WTC11 (cell line): ENCODE data around the gene TEDC2.

Experiments used
- ATF2 ChIP-seq: sonication (generic); formaldehyde crosslinking; IDR thresholded peaks from 2 replicates; pipeline ENCODE4 v1.8.1; 2022; ENCODE audit warnings: low read depth, missing genetic modification reagents, borderline replicate concordance
- CTCF ChIP-seq: fragments of 200-600 bp; IDR thresholded peaks from 2 replicates; pipeline ENCODE4 v1.8.0; 2022; ENCODE audit warnings: antibody characterized with exemption
- FOXJ3 ChIP-seq: sonication (generic); formaldehyde crosslinking; IDR thresholded peaks from 2 replicates; pipeline ENCODE4 v1.9.0; 2021; ENCODE audit warnings: missing genetic modification reagents, mild to moderate bottlenecking, borderline replicate concordance
- GABPB1 ChIP-seq: sonication (generic); formaldehyde crosslinking; IDR thresholded peaks from 2 replicates; pipeline ENCODE4 v1.8.1; 2023; ENCODE audit warnings: mild to moderate bottlenecking, missing genetic modification reagents
- IRF2 ChIP-seq: sonication (generic); formaldehyde crosslinking; IDR thresholded peaks from 2 replicates; pipeline ENCODE4 v1.8.0; 2022; ENCODE audit warnings: low read depth, missing genetic modification reagents, borderline replicate concordance
- MAX ChIP-seq: sonication (generic); formaldehyde crosslinking; IDR thresholded peaks from 2 replicates; pipeline ENCODE4 v1.8.0; 2022; ENCODE audit warnings: mild to moderate bottlenecking, missing genetic modification reagents
- NFE2L1 ChIP-seq: sonication (generic); formaldehyde crosslinking; IDR thresholded peaks from 2 replicates; pipeline ENCODE4 v1.8.1; 2023; ENCODE audit warnings: missing genetic modification reagents
- NR2C2 ChIP-seq: sonication (generic); formaldehyde crosslinking; IDR thresholded peaks from 2 replicates; pipeline ENCODE4 v1.8.0; 2022; ENCODE audit warnings: mild to moderate bottlenecking, missing genetic modification reagents
- PRDM15 ChIP-seq: sonication (generic); formaldehyde crosslinking; IDR thresholded peaks from 2 replicates; pipeline ENCODE4 v1.8.0; 2022; ENCODE audit warnings: missing genetic modification reagents
- ZNF416 ChIP-seq: fragments of 250-450 bp; sonication (Bioruptor Pico); IDR thresholded peaks from 2 replicates; pipeline ENCODE4 v1.9.0; 2021; ENCODE audit warnings: mild to moderate bottlenecking, inconsistent platforms
- ZNF671 ChIP-seq: fragments of 250-450 bp; sonication (Bioruptor Pico); IDR thresholded peaks from 2 replicates; pipeline ENCODE4 v1.8.0; 2021; ENCODE audit warnings: mild to moderate bottlenecking

GRCh38 chr16:2464333-2464732, 4.4 kb downstream of the TEDC2 start:
- no peak for TF ChIP-seq CTCF
- TF ChIP-seq NR2C2 (CRISPR knock-in tag) = no peak
- no peak for TF ChIP-seq FOXJ3 (CRISPR knock-in tag)
- no peak for TF ChIP-seq MAX
- TF ChIP-seq GABPB1 (CRISPR knock-in tag) = no peak
- TF ChIP-seq NFE2L1 (CRISPR knock-in tag) = no peak
- TF ChIP-seq ZNF671 (CRISPR knock-in tag) = no peak
- TF ChIP-seq PRDM15 (CRISPR knock-in tag) = no peak
- TF ChIP-seq IRF2 = 0 out of 2 replicates have a peak, but pooled peaks have one; percentile 15
- TF ChIP-seq ATF2 = no peak
- no peak for TF ChIP-seq ZNF416 (CRISPR knock-in tag)
